Measurements from ENCODE around the gene NTM. TPM values are rescaled to one million over a fixed set of nuclear protein-coding genes. Genes with fewer than 3 reads are reported as not detected.

Gene NTM
- total RNA-seq, 1 donor from 2014 or later, result 92.1 TPM

DNA sequence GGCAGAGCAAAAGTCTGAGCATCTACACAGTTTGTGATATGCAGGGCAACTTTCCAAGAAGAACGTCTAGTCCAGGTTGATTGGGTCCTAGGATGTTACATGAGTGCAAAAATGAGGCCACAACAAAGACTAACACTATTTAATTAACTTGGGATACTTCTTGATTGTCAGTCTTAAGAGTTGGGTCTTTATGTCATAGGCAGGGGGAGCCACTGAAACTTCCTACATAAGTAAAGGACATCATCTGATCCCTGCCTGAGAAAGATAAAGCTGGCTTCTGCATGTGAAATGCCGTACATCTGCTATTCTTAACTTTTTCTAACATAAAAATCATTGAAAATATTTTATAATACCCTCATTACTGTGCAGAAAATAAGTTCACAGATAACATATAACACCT is 525.5 kb downstream of the NTM start:
- H3K9me3 Mint-ChIP-seq (ENCODE audit: low read depth), result no peaks in the 10 kb centered on the region
- peaks cover 59% of the 10 kb centered on the region for H3K4me1 Mint-ChIP-seq (ENCODE audit: low read depth)
- no peaks in the 10 kb centered on the region for H3K36me3 Mint-ChIP-seq (ENCODE audit: low read depth)
- no peak overlapping the region for H3K4me3 Mint-ChIP-seq (ENCODE audit: unreplicated experiment)
- TF ChIP-seq, protein P1, sequence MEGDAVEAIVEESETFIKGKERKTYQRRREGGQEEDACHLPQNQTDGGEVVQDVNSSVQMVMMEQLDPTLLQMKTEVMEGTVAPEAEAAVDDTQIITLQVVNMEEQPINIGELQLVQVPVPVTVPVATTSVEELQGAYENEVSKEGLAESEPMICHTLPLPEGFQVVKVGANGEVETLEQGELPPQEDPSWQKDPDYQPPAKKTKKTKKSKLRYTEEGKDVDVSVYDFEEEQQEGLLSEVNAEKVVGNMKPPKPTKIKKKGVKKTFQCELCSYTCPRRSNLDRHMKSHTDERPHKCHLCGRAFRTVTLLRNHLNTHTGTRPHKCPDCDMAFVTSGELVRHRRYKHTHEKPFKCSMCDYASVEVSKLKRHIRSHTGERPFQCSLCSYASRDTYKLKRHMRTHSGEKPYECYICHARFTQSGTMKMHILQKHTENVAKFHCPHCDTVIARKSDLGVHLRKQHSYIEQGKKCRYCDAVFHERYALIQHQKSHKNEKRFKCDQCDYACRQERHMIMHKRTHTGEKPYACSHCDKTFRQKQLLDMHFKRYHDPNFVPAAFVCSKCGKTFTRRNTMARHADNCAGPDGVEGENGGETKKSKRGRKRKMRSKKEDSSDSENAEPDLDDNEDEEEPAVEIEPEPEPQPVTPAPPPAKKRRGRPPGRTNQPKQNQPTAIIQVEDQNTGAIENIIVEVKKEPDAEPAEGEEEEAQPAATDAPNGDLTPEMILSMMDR (IDR thresholded peaks at IDR 0.05), result peak; percentile 56
- peak overlapping the region; percentile 85 for H3K27ac Mint-ChIP-seq (ENCODE audit: unreplicated experiment)
- no peaks in the 10 kb centered on the region for H3K27me3 Mint-ChIP-seq (ENCODE audit: low read depth)
- no peak for DNase-seq (ENCODE audit: low spot score)

- Mint-ChIP-seq H3K4me3 (ENCODE audit: unreplicated experiment) (no peak overlapping the region), H3K9me3 (ENCODE audit: low read depth) (no peaks in the 10 kb centered on the region), H3K27me3 (ENCODE audit: low read depth) (no peaks in the 10 kb centered on the region), H3K4me1 (ENCODE audit: low read depth) (peaks cover 59% of the 10 kb centered on the region), H3K27ac (ENCODE audit: unreplicated experiment) (peak overlapping the region; percentile 85), H3K36me3 (ENCODE audit: low read depth) (no peaks in the 10 kb centered on the region)
- TF ChIP-seq, protein P1 (IDR thresholded peaks at IDR 0.05), result no peak
- DNase-seq (ENCODE audit: low spot score), result no peak
Observed at GRCh38 chr11:131896978-131897615, 526.7 kb downstream of the NTM start.

- no peak for DNase-seq (ENCODE audit: low spot score)
- Mint-ChIP-seq H3K36me3 (ENCODE audit: low read depth) (no peaks in the 10 kb centered on the region), H3K27ac (ENCODE audit: unreplicated experiment) (peak overlapping the region; percentile 85), H3K9me3 (ENCODE audit: low read depth) (no peaks in the 10 kb centered on the region), H3K27me3 (ENCODE audit: low read depth) (no peaks in the 10 kb centered on the region), H3K4me3 (ENCODE audit: unreplicated experiment) (no peak overlapping the region), H3K4me1 (ENCODE audit: low read depth) (peaks cover 59% of the 10 kb centered on the region)
- TF ChIP-seq, protein P1 (IDR thresholded peaks at IDR 0.05), result no peak
Observed at GRCh38 chr11:131897956-131898355, 527.5 kb downstream of the NTM start.

DNA sequence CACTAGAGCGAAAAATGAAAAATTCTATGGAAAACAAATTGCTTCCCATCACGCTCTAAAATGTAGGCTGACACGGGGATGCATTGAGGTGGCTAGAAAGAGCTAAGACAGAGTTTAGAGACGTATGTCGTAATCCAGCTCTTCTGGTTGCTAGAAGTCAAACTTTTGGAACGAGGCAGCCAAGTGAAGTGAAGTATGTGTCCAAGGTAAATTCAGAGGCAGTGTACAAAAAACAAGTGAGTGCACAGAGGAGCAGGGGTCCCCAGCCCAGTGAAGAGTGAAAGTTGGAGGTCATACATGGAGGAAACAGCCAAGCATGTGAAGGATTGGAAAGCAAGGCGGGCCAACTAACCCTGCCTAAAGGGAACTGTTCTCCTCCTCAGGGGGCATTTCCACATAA is 528.5 kb downstream of the NTM start:
- Mint-ChIP-seq H3K27ac (ENCODE audit: unreplicated experiment) (peak overlapping the region; percentile 85), H3K27me3 (ENCODE audit: low read depth) (no peaks in the 10 kb centered on the region)

GRCh38 chr11:131899950-131900580 is 529.6 kb downstream of the NTM start:
- TF ChIP-seq, protein P1 (IDR thresholded peaks at IDR 0.05), result no peak
- DNase-seq (ENCODE audit: low spot score), result no peak
- Mint-ChIP-seq H3K27ac (ENCODE audit: unreplicated experiment) (peak overlapping the region; percentile 22), H3K36me3 (ENCODE audit: low read depth) (no peaks in the 10 kb centered on the region), H3K9me3 (ENCODE audit: low read depth) (no peaks in the 10 kb centered on the region), H3K4me3 (ENCODE audit: unreplicated experiment) (no peak overlapping the region), H3K27me3 (ENCODE audit: low read depth) (no peaks in the 10 kb centered on the region), H3K4me1 (ENCODE audit: low read depth) (peaks cover 53% of the 10 kb centered on the region)

More for the DNA sequence above, 528.5 kb downstream of the NTM start:
- TF ChIP-seq, protein P1 (IDR thresholded peaks at IDR 0.05), result no peak
- H3K4me3 Mint-ChIP-seq (ENCODE audit: unreplicated experiment), result no peak overlapping the region
- H3K4me1 Mint-ChIP-seq (ENCODE audit: low read depth), result peaks cover 55% of the 10 kb centered on the region
- H3K9me3 Mint-ChIP-seq (ENCODE audit: low read depth), result no peaks in the 10 kb centered on the region
- no peak for DNase-seq (ENCODE audit: low spot score)
- H3K36me3 Mint-ChIP-seq (ENCODE audit: low read depth), result no peaks in the 10 kb centered on the region
